Liver (tissue), 3 donors: ENCODE measurements around the gene POFUT1.

Experiments
- CTCF ChIP-seq: fragments of 150-350 bp; IDR thresholded peaks from 2 replicates; pipeline ENCODE4 v1.5.1; 2017; ENCODE audit warnings: improper control_type of control experiment, low read depth, low read length; ENCODE audit not compliant: missing input control
- GABPA ChIP-seq, 2 donors: IDR thresholded peaks in 1 of 2; conservative IDR thresholded peaks in 1 of 2; 2 replicates each; pipeline ENCODE4 v1.6.1; 2016; ENCODE audit warnings: antibody characterized with exemption in 2 of 2, mild to moderate bottlenecking in 1 of 2, moderate library complexity in 1 of 2
- JUND ChIP-seq, 2 donors: IDR thresholded peaks; 2 replicates each; pipeline ENCODE4 v1.6.1; 2016; ENCODE audit warnings: antibody characterized with exemption in 2 of 2
- MAX ChIP-seq: IDR thresholded peaks from 2 replicates; pipeline ENCODE4 v1.6.1; 2016; ENCODE audit warnings: antibody characterized with exemption
- RAD21 ChIP-seq, 2 donors: IDR thresholded peaks; 2 replicates each; pipeline ENCODE4 v1.6.1; 2016; ENCODE audit warnings: antibody characterized with exemption in 2 of 2, mild to moderate bottlenecking in 2 of 2
- RXRA ChIP-seq, 2 donors: IDR thresholded peaks; 2 replicates each; pipeline ENCODE4 v1.6.1; 2017 to 2018; ENCODE audit warnings: antibody characterized with exemption in 2 of 2, mild to moderate bottlenecking in 1 of 2
- TAF1 ChIP-seq: conservative IDR thresholded peaks from 2 replicates; pipeline ENCODE4 v1.6.1; 2016; ENCODE audit warnings: antibody characterized with exemption, mild to moderate bottlenecking
- YY1 ChIP-seq: IDR thresholded peaks from 2 replicates; pipeline ENCODE4 v1.6.1; 2016; ENCODE audit warnings: antibody characterized with exemption, mild to moderate bottlenecking
- ZBTB33 ChIP-seq: IDR thresholded peaks from 2 replicates; pipeline ENCODE4 v1.6.1; 2016; ENCODE audit warnings: antibody characterized with exemption
- TF ChIP-seq, protein P1 (sequence below): IDR thresholded peaks from 2 replicates; pipeline ENCODE4 v1.6.1; 2016; ENCODE audit warnings: antibody characterized with exemption
- donor health status: healthy.
- donor health status: healthy.

- TF ChIP-seq CTCF (no peak), TAF1 (no peak), GABPA (IDR thresholded peaks at IDR 0.05 in 1 of 2, conservative IDR thresholded peaks at IDR 0.05 in 1 of 2) (no peak), ZBTB33 (no peak), MAX (no peak), YY1 (no peak), JUND (IDR thresholded peaks at IDR 0.05) (no peak), RXRA (IDR thresholded peaks at IDR 0.05) (no peak), RAD21 (IDR thresholded peaks at IDR 0.05) (no peak)
- TF ChIP-seq, protein P1, sequence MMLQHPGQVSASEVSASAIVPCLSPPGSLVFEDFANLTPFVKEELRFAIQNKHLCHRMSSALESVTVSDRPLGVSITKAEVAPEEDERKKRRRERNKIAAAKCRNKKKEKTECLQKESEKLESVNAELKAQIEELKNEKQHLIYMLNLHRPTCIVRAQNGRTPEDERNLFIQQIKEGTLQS = no peak
Observed at GRCh38 chr20:32183947-32184635, 23.6 kb upstream of the POFUT1 start.
